Left forelimb (tissue), 1 donor: ENCODE results near the gene STPG2.
A peak's percentile ranks its signal among the peaks of the same experiment; 100 is the strongest.

Experiments
- DNase-seq: peaks from one replicate; pipeline ENCODE4 v3.0.0-alpha.2; 2018; ENCODE audit warnings: low spot score

STPG2 gene

GRCh38 chr4:98143001-98143899 lies at the start of gene STPG2:
TSS of gene STPG2 (minus strand) at chr4:98143476.
- peak; percentile 89 for DNase-seq

DNA sequence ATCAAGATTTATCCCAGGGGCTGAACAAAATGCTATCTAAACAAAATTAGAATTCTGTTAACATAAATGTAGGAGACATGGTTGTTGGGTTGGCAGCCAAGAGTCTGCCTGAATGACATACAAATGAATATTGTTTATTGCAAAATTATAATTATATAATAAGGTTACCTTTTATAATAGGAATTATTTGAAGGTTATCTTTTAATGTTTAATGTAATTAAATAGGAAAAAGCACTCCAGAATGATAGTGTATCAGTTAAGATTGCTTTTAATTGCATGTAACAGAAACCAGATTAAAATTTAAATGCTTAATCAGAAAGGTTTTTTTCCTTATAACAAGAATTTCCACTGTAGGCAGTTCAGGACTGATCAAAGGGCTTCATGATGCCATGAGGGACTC lies 42.0 kb upstream of the STPG2 start:
- no peak for DNase-seq

GRCh38 chr4:98181809-98182208 lies 38.5 kb upstream of the STPG2 start:
- no peak for DNase-seq

DNA sequence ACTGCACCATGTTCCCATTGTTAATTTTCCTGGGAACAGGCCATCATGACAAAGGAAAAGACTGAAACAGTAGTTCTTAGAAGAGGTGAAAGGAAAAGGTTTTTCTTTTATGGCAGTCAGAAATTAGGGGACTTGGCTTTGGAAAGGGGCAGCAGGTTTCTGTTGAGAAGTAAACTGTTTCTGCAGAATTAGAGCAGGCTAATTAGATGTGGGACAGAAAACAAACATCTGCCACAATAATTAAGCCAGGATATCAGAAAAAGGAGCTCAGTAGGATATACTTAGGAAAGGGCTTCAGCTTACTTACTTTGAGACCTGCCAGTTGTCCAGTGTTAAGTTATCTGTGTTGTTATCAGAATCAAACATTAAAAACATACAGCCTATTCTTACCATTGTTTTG lies 36.7 kb upstream of the STPG2 start:
- no peak for DNase-seq

- DNase-seq = no peak
These were observed 33.3 kb upstream of the STPG2 start for GRCh38 chr4:98176531-98176930.

DNA sequence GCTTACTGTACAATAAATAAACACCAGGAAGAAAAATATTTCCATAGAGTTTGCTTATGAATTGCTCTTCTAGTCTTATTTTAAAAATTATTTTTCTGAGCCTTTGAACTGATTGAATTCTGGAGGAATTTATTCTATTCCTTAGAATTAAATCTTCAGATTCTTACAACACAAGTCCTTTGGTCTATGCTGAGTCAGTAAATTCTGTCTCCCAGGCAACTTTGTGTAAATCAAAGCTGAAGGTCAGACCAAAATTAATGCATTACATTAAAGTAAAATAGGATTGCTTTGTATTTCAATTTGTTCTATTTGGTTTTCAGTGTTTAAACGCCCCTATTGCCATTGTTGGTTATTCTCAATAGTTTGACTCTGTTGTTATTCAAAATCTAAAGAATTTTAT lies 26.8 kb upstream of the STPG2 start:
- DNase-seq = no peak

DNA sequence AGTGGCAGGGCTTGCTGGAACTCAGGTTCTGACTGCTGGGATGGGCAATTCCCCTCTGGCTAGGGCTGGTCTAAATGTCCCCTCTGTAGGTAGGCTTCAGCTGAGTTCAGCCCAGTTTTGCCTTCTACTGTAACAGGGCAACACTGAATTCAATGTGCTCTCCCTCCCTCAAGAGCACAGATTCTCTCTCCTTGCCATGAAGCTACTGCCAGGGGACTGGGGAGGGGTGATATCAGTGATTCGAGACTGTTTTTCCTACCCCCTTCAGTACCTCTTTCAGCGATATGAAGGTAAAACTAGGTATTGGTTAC lies 23.4 kb upstream of the STPG2 start:
- DNase-seq = no peak

GRCh38 chr4:98166025-98166730 lies 22.9 kb upstream of the STPG2 start:
- no peak for DNase-seq

GRCh38 chr4:98162696-98163095 lies 19.4 kb upstream of the STPG2 start:
- DNase-seq = no peak

DNA sequence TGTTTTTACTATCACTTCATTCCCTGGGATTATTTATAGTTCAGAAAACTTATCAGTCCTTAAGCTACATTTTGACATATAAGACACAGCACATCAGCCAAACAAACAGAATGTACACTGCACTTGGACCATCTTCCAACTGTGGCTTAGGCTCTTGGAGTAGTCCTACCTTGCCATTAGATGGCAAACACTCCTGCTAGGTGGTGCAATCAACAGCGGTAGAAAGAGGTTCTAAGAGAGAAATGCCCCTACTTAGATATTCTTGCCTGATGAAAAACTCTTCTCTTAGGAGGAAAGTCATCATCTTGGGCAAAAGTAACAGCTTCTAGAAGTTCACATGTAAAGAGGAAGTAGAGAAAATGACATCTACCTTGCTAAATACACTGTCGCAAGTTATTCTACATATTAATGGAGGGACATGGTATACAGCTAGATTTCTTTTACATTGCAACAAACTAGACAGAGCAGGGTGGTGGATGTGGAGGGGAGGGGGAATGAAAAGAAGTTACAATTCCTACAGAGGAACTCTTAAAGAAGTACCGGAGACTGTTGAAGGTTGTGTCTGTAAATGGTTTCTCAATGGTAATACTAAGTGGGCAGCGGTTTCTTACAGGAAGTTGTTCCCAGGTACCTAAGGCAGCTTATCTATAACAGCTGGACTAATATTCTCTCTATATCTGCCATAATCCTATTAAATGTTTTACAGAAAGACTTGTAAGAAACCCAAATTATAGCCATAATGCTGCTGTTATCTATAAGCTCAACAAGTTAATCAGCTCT lies 8.1 kb upstream of the STPG2 start:
- no peak for DNase-seq

DNA sequence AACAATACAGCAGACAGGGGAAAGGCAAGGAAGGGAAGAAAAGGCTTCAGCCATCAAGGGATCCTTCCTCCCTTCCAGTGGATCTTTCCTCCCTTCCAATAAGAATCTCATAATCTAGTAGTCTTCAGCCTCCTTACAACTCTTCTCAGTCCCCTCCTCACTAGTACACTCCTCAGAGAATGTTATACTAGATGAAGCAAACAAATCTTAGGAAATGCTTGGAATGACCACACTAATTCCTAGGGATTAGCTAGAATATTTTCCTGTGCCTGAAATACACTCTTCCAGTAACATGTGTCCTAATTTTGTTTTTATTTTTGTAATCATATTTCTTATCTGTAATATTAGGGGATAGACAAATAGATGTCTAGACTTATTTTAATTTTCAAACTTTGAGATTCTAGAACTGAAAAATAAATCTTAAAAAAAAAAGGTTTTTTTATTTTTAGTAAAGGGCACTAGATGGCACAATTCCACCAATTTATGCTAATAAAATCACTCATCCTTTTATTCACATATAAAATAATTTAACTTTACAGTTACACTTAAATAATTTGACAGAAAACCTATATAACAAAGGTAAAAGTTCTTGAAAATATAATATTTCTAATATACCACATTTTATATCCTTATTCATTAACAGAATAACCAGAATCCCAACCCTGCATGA lies 7.0 kb upstream of the STPG2 start:
- no peak for DNase-seq

- no peak for DNase-seq
These were observed 5.6 kb upstream of the STPG2 start for GRCh38 chr4:98148856-98149255.

GRCh38 chr4:98126141-98126540 lies 17.1 kb downstream of the STPG2 start:
- DNase-seq = no peak

DNA sequence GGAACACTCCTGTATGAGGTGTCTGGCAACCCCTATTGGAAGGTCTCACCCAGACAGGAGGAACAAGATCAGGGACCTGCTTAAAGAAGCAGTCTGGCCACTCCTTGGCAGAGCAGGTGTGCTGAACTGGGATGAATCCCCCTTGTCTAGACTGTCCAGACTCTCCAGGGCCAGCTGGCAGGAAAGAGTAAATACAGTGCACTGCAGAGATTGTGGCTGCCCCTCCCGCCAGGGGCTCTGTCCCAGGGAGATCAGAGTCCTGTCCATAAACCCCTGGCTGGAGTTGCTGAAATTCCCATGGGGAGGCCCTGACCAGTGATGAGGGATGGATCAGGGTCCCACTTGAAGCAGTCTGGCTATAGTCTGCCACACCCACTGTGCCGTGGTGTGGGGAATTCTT lies 17.7 kb downstream of the STPG2 start:
- DNase-seq = no peak

DNA sequence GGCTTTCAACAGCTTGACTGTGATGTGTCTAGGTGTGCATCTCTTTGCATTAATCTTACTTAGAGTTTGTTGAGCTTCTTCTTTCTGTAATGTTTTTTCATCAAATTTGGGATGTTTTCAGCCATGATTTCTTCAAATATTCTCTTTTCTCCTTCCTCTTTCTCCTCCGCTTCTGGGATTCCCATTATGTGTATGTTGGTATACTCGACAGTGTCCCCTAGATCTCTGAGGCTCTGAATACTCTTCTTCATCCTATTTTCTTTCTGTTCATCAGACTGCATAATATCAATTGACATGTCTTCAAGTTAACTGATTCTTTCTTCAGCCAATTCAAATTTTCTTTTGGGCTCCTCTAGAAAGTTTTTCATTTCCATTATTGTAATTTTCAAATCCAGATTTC lies 25.9 kb downstream of the STPG2 start:
- DNase-seq = no peak

DNA sequence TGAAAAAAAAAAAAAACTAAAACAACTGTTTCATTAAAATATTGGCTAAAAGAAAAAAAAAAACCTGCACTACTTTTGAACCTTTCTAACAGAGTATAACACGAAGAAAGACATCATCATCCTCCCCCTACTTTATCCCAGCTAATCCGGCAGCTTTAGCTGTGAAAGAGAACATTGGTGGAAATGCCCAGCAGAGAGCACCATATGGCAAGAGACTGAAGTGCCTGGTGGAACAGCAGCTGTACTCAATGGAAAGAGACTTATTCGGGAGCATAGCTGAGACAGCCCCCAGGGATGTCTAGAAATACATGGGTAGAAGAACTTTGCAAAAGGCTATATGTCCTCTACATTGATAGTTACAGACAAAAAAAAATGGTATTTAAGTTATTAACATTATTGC lies 30.3 kb downstream of the STPG2 start:
- no peak for DNase-seq

GRCh38 chr4:98110929-98111328 lies 32.3 kb downstream of the STPG2 start:
- no peak for DNase-seq

- DNase-seq = no peak
These were observed 33.1 kb downstream of the STPG2 start for GRCh38 chr4:98110214-98110613.

DNA sequence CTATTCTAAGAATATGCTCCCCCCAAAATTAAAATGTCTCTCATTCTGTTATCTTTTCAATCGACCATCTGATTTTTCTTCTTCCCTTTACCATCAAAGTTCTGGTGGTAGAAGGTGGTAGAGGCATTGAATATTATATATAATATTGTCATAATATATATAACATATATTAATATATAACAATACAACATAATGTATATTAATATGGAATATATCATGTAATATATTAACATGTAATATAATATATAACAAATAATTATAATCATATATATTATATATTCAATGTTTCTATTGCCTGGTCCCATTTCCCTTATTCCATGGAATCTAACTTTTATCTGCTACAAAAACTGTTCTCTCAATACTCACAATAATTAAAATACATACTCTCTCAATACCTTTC lies 40.6 kb downstream of the STPG2 start:
- DNase-seq = no peak

- DNase-seq = no peak
These were observed 41.3 kb downstream of the STPG2 start for GRCh38 chr4:98101988-98102387.

- DNase-seq = no peak
These were observed 44.5 kb downstream of the STPG2 start for GRCh38 chr4:98098764-98099163.

DNA sequence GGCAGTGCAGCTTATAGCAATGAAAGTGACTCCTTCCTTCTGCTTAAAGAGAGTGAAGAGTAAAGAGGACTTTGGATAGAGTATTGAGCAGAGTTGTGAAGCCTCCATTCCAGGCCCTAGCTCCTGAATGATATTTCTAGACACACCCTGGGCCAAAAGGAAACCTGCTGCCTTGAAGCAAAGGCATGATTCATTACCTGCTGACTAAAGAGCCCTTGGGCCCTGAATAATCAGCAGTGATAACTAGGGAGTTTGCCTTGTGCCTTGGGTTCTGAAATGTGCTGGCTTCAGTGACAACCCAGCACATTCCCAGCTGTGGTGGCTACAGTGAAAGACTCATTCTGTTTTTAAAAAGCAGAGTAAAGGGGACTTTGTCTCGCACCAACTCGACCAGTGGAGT lies 49.2 kb downstream of the STPG2 start:
- no peak for DNase-seq
